ENCODE measurements around the gene TGFA.

GRCh38 chr2:70510313-70510712 lies 43.3 kb downstream of the TGFA start:
- no peak for TF ChIP-seq POLR2A (IDR thresholded peaks at IDR 0.05)
- TF ChIP-seq CTCF (IDR thresholded peaks at IDR 0.05), result no peak

Measured in body of pancreas (tissue), 4 donors.